Astrocyte of the cerebellum (primary cell): ENCODE measurements around the gene C19orf33.

Source experiments
- DNase-seq: peaks from one replicate; pipeline ENCODE4 v3.0.0-alpha.2; 2011; ENCODE audit warnings: low read depth
- H3K4me3 ChIP-seq: 2 replicates; pipeline ENCODE4 v1.5.1; 2011; ENCODE audit warnings: mild to moderate bottlenecking, low read depth, low read length, moderate library complexity
- CTCF ChIP-seq: IDR thresholded peaks from 2 replicates; pipeline ENCODE4 v1.5.1; 2012; ENCODE audit warnings: low read length, low read depth, moderate library complexity, mild to moderate bottlenecking; ENCODE audit errors: missing control alignments
- in situ Hi-C: cut with HindIII; loops from 2 replicates; pipeline ENCODE4 v1.10.0; 2017; ENCODE audit warnings: low sequenced_read_pairs

C19orf33 gene

GRCh38 chr19:38351865-38352395 lies 47.9 kb downstream of the C19orf33 start:
- DNase-seq: no peak
- TF ChIP-seq CTCF: no peak
- in situ Hi-C loops: no loop called here
- H3K4me3 ChIP-seq: no peak overlapping the region

DNA sequence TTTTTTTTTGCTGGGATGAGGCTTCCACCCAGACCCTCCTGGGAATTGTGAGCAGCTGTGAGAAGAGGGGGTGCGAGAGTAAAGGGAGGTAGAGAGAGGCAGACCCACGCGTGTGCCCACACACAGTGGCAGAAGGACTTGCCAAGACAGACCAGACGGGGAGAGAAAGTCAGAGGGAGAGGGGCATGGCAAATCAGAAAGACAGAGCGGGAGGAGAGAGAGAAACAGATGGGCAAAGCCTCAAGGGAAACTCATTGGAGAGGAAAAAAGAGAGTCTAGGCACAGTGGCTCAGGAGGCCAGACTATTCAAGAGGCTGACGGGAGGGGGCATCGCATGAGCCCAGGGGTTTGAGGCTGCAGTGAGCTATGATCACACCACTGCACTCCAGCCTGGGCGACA lies 48.6 kb downstream of the C19orf33 start:
- TF ChIP-seq CTCF: no peak
- H3K4me3 ChIP-seq: no peak overlapping the region
- in situ Hi-C loops: no loop called here
- no peak for DNase-seq
